GM19468 (cell line): ENCODE results near the gene SELENOS.

Experiments used
- ATAC-seq: cut with Tn5 transposase; IDR thresholded peaks from one replicate; pipeline ENCODE4 v1.9.1; 2021; ENCODE audit warnings: mild to moderate bottlenecking, moderate library complexity, moderate number of reproducible peaks; ENCODE audit not compliant: unreplicated experiment; ENCODE audit errors: extremely low read depth

SELENOS gene

GRCh38 chr15:101254157-101255050 lies 22.9 kb downstream of the SELENOS start:
- no peak for ATAC-seq

GRCh38 chr15:101252836-101253235 lies 24.4 kb downstream of the SELENOS start:
- no peak for ATAC-seq

- ATAC-seq: peak; percentile 57
These were observed 25.2 kb downstream of the SELENOS start, which contains the start of gene CHSY1 for GRCh38 chr15:101251830-101252820. Gene CHSY1 (minus strand): TSS chr15:101252048. CDS start chr15:101251456, 592 bp downstream.

GRCh38 chr15:101250873-101251829 lies 26.1 kb downstream of the SELENOS start:
- peak; percentile 11 for ATAC-seq

- no peak for ATAC-seq
These were observed 26.9 kb downstream of the SELENOS start for GRCh38 chr15:101250341-101250831.

GRCh38 chr15:101248274-101248673 lies 29.0 kb downstream of the SELENOS start:
- no peak for ATAC-seq

GRCh38 chr15:101246824-101247745 lies 30.2 kb downstream of the SELENOS start:
- ATAC-seq: no peak

- no peak for ATAC-seq
These were observed 30.9 kb downstream of the SELENOS start for GRCh38 chr15:101246391-101246790.

GRCh38 chr15:101244889-101245668 lies 32.2 kb downstream of the SELENOS start:
- ATAC-seq: no peak

GRCh38 chr15:101244036-101244781 lies 33.1 kb downstream of the SELENOS start:
- no peak for ATAC-seq

- no peak for ATAC-seq
These were observed 33.9 kb downstream of the SELENOS start for GRCh38 chr15:101243420-101243819.

GRCh38 chr15:101242999-101243336 lies 34.3 kb downstream of the SELENOS start:
- no peak for ATAC-seq

- peak; percentile 44 for ATAC-seq
These were observed 34.9 kb downstream of the SELENOS start for GRCh38 chr15:101242160-101242998.

- no peak for ATAC-seq
These were observed 36.9 kb downstream of the SELENOS start for GRCh38 chr15:101240358-101240757.

- ATAC-seq: no peak
These were observed 37.6 kb downstream of the SELENOS start for GRCh38 chr15:101239724-101240136.

GRCh38 chr15:101237251-101237650 lies 40.0 kb downstream of the SELENOS start:
- ATAC-seq: no peak
